Panc1 (cell line): ENCODE measurements around the gene EPN1. TPM values are rescaled to one million over a fixed set of nuclear protein-coding genes. Genes with fewer than 3 reads are reported as not detected.

Experiments used
- ATAC-seq: fragments of 200-7000 bp; cut with Tn5 transposase; 2 replicates; pipeline ENCODE4 v1.9.1; 2020; ENCODE audit warnings: mild to moderate bottlenecking, moderate library complexity
- BruUV-seq: library from RNA; stranded (reverse); fragments of 400-500 nt; replicated peaks from 2 replicates; lab custom pipeline; 2021; lab: Mats Ljungman, UMichigan
- CTCF ChIA-PET: fragments of 300-600 bp; sonication (Branson Sonifier 250); formaldehyde crosslinking; loops from one replicate; lab custom pipeline; 2022; ENCODE audit warnings: antibody characterized with exemption; lab: Charles Lee
- POLR2A ChIA-PET: fragments of 300-600 bp; sonication (Branson Sonifier 250); formaldehyde crosslinking; loops from one replicate; lab custom pipeline; 2022; ENCODE audit warnings: antibody characterized with exemption; lab: Charles Lee
- DNase-seq: peaks from one replicate; pipeline ENCODE4 v3.0.0-alpha.2; 2010; ENCODE audit warnings: low read depth, low spot score
- H3K27ac ChIP-seq: 2 replicates; pipeline ENCODE4 v1.5.1; 2011; ENCODE audit warnings: mild to moderate bottlenecking, low read length, inconsistent platforms
- H3K27me3 ChIP-seq: fragments of 200-500 bp; sonication (Bioruptor generic); 2 replicates; pipeline ENCODE4 v1.6.0; 2014; ENCODE audit warnings: low read length, inconsistent platforms; ENCODE audit not compliant: control insufficient read depth, insufficient read depth
- H3K36me3 ChIP-seq: fragments of 200-500 bp; sonication (Bioruptor generic); 2 replicates; pipeline ENCODE4 v1.5.1; 2014; ENCODE audit warnings: inconsistent platforms, mild to moderate bottlenecking, low read length, moderate library complexity; ENCODE audit not compliant: control insufficient read depth, insufficient read depth
- H3K4me1 ChIP-seq: 2 replicates; pipeline ENCODE4 v1.5.1; 2011; ENCODE audit warnings: inconsistent platforms, mild to moderate bottlenecking, low read length, moderate library complexity; ENCODE audit not compliant: control insufficient read depth, insufficient read depth
- H3K4me3 ChIP-seq, 2 experiments: 2 replicates each; pipeline ENCODE4 v1.5.1; 2011 to 2012; ENCODE audit warnings: low read depth in 2 of 2, low read length in 2 of 2, mild to moderate bottlenecking in 2 of 2, inconsistent platforms in 1 of 2, moderate library complexity in 1 of 2
- H3K9me3 ChIP-seq: fragments of 200-500 bp; sonication (Bioruptor generic); 2 replicates; pipeline ENCODE4 v1.5.1; 2014; ENCODE audit warnings: low read depth, mild to moderate bottlenecking, inconsistent platforms, low read length, moderate library complexity; ENCODE audit not compliant: control insufficient read depth, insufficient read depth
- POLR2AphosphoS5 ChIP-seq: IDR thresholded peaks from 2 replicates; pipeline ENCODE4 v1.6.1; 2012; ENCODE audit warnings: mild to moderate bottlenecking, low read depth, low read length, moderate library complexity
- SIN3A ChIP-seq: IDR thresholded peaks from 2 replicates; pipeline ENCODE4 v1.6.1; 2012; ENCODE audit warnings: low read depth, mild to moderate bottlenecking, low read length, moderate library complexity, borderline replicate concordance; ENCODE audit not compliant: insufficient read depth
- TCF7L2 ChIP-seq: IDR thresholded peaks from 2 replicates; pipeline ENCODE4 v1.6.1; 2011; ENCODE audit warnings: mild to moderate bottlenecking, low read depth, low read length, inconsistent platforms
- in situ Hi-C: cut with HindIII; loops from 2 replicates; pipeline ENCODE4 v1.10.0; 2016; ENCODE audit warnings: low sequenced_read_pairs, low pct_unique_long_range_greater_than_20kb
- intact Hi-C: fragments of 100-400 bp; cut with micrococcal nuclease; formaldehyde crosslinking; loops from one replicate; pipeline ENCODE4 v1.10.0; 2022; ENCODE audit not compliant: unreplicated experiment
- total RNA-seq: library from RNA; stranded (reverse); gene quantifications from one replicate; pipeline ENCODE4 v1.2.1, GENCODE V29; 2021; ENCODE audit not compliant: unreplicated experiment
- TF ChIP-seq, protein P1 (sequence below): fragments of 450-650 bp; IDR thresholded peaks from 2 replicates; pipeline ENCODE4 v1.5.1; 2017; ENCODE audit warnings: mild to moderate bottlenecking
- TF ChIP-seq, protein P2 (sequence below), 2 experiments: IDR thresholded peaks; 2 replicates each; pipeline ENCODE4 v1.6.1; 2011 to 2012; ENCODE audit warnings: low read depth in 2 of 2, control low read depth in 1 of 2, low read length in 1 of 2, mild to moderate bottlenecking in 1 of 2, moderate library complexity in 1 of 2; ENCODE audit not compliant: insufficient read depth in 1 of 2

EPN1 gene
- total RNA-seq, 1 experiment from 2014 or later = 361 TPM

DNA sequence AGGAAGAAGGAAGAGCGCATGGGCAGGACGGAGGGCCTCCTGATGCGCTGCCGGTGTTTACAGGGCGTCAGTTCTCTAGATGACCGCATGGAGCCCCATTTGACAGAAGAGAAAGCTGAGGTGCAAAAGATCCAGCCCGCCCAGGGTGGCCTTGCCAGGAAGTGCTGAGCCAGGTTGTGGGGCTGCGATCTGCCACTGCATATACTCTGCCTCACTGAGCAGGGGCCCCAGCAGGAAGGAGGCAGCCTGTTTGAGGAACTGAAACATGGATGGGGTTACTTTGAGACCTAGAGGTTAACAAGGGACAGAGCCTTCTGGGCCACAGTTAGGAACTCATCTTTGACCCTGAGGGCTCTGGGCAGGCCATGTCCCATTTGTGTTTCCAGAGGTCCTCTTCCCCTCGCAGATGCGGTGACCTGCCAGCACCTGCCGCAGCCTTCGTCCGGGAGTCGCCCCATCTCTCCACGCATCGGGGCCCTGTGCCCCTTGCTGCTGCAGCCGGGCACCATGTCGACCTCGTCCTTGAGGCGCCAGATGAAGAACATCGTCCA, 3.2 kb downstream of the EPN1 start:
- Histone ChIP-seq H3K27ac (no peak overlapping the region), H3K4me3 (no peak overlapping the region), H3K9me3 (no peaks in the 10 kb centered on the region), H3K4me1 (peaks cover 42% of the 10 kb centered on the region), H3K27me3 (no peaks in the 10 kb centered on the region), H3K36me3 (peaks cover 23% of the 10 kb centered on the region)
- no TSS peak for BruUV-seq
- CTCF ChIA-PET = interaction anchor here (0.5 kb wide), 1 partner anchor 359 kb away, joined by 7 read pairs; no protein-coding TSS in a partner anchor
- ATAC-seq = no peak
- no peak for TF ChIP-seq SIN3A
- in situ Hi-C loops = no loop called here
- intact Hi-C loops = no loop called here
- DNase-seq = no peak
- POLR2A ChIA-PET = no interaction called here

DNA sequence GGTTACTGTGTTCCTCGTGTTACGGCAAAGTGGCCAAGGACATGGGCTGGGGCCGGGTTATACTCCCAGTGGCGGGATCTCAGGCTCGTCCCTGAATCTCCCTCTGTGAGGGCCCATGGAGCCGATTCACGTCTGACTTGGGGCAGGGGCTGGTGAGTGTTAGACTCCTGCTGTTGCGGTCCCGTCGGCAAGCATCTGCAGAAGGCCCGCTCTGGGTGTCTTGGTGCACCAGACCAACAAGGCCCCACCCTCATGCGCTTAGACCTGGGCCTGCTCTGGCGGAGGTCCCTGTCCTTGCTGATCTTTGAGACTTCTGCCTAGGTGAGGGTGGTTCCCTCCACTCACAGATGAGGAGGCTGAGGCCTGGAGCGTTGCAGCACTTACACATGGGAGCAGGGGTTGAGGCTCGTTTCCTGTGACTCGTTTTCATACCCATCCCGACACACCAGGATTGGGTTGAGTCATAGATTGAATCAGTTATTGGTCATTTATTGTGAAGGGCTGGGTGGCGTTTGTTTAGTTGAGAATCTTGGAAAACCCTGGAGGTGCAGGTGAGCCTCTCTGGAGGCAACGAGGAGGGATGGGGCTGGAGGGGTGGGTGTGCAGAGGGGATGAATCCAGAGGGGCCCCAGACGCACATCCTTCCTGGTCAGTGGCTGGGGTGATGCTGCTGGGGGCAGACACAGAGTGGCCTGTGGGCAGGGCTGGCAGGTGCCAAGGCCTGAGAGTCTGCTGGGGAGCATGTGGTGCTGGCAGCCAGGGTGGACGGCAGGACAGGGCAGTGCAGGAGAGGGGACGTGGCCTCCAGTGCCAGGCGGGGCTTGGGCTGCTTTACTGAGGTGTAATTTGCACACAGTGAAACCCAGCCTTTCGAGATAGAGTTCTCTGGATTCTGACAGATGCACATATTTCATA, 4.6 kb downstream of the EPN1 start:
- ChIA-PET POLR2A (no interaction called here), CTCF (no interaction called here)
- Histone ChIP-seq H3K4me1 (peaks cover 40% of the 10 kb centered on the region), H3K36me3 (peaks cover 29% of the 10 kb centered on the region), H3K27ac (no peak overlapping the region), H3K27me3 (no peaks in the 10 kb centered on the region), H3K9me3 (no peaks in the 10 kb centered on the region), H3K4me3 (no peak overlapping the region)
- no peak for TF ChIP-seq TCF7L2
- TF ChIP-seq, protein P1, sequence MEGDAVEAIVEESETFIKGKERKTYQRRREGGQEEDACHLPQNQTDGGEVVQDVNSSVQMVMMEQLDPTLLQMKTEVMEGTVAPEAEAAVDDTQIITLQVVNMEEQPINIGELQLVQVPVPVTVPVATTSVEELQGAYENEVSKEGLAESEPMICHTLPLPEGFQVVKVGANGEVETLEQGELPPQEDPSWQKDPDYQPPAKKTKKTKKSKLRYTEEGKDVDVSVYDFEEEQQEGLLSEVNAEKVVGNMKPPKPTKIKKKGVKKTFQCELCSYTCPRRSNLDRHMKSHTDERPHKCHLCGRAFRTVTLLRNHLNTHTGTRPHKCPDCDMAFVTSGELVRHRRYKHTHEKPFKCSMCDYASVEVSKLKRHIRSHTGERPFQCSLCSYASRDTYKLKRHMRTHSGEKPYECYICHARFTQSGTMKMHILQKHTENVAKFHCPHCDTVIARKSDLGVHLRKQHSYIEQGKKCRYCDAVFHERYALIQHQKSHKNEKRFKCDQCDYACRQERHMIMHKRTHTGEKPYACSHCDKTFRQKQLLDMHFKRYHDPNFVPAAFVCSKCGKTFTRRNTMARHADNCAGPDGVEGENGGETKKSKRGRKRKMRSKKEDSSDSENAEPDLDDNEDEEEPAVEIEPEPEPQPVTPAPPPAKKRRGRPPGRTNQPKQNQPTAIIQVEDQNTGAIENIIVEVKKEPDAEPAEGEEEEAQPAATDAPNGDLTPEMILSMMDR = no peak
- no peak for TF ChIP-seq SIN3A
- TF ChIP-seq POLR2AphosphoS5 = no peak
- TF ChIP-seq, protein P2, sequence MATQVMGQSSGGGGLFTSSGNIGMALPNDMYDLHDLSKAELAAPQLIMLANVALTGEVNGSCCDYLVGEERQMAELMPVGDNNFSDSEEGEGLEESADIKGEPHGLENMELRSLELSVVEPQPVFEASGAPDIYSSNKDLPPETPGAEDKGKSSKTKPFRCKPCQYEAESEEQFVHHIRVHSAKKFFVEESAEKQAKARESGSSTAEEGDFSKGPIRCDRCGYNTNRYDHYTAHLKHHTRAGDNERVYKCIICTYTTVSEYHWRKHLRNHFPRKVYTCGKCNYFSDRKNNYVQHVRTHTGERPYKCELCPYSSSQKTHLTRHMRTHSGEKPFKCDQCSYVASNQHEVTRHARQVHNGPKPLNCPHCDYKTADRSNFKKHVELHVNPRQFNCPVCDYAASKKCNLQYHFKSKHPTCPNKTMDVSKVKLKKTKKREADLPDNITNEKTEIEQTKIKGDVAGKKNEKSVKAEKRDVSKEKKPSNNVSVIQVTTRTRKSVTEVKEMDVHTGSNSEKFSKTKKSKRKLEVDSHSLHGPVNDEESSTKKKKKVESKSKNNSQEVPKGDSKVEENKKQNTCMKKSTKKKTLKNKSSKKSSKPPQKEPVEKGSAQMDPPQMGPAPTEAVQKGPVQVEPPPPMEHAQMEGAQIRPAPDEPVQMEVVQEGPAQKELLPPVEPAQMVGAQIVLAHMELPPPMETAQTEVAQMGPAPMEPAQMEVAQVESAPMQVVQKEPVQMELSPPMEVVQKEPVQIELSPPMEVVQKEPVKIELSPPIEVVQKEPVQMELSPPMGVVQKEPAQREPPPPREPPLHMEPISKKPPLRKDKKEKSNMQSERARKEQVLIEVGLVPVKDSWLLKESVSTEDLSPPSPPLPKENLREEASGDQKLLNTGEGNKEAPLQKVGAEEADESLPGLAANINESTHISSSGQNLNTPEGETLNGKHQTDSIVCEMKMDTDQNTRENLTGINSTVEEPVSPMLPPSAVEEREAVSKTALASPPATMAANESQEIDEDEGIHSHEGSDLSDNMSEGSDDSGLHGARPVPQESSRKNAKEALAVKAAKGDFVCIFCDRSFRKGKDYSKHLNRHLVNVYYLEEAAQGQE (IDR thresholded peaks at IDR 0.05; ENCODE audit: insufficient read depth in 1 of 2, low read depth in 2 of 2, low read length in 1 of 2) = no peak
- no peak for DNase-seq
- intact Hi-C loops (no loop called here), in situ Hi-C loops (no loop called here)
- ATAC-seq = no peak
- BruUV-seq = no TSS peak
